GM13976 (cell line): ENCODE results near the gene MFSD1.

ENCODE experiments used
- DNase-seq: peaks from one replicate; pipeline ENCODE4 v3.0.0; 2012; ENCODE audit warnings: low spot score
- CTCF ChIP-seq: IDR thresholded peaks from 2 replicates; pipeline ENCODE4 v1.5.1; 2012; ENCODE audit warnings: borderline replicate concordance, mild to moderate bottlenecking; ENCODE audit not compliant: insufficient read depth; ENCODE audit errors: extremely low read depth, missing control alignments, control extremely low read depth
- in situ Hi-C: fragments of 300-500 bp; cut with MboI; formaldehyde crosslinking; loops from one replicate; pipeline ENCODE4 v1.12.0; 2022; ENCODE audit warnings: low sequenced_read_pairs, mixed read lengths, inconsistent platforms; ENCODE audit not compliant: unreplicated experiment

MFSD1 gene

DNA sequence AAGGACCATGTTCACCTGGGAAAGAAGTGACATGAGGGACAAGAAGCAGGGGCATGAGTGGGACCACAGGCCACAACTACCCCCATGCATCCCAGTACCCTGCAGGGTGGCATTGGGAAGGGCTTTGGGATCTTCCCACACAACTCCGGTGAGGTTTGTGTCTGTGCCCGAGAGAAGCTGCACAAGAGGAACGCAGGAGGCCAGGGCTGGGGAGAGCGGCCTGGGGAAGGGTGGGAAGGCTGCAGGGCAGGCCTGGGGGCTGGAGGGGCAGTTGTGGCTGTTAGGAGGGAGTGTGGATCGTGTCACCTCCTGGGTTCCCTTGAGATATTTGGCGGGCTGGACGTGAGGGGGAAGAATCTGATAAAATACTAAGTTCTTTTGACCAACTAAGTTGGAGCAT, 25.3 kb upstream of the MFSD1 start:
- in situ Hi-C loops = loop anchor here (25.0 kb wide), 1 partner anchor 1164 kb away; no protein-coding TSS in a partner anchor
- no peak for TF ChIP-seq CTCF
- DNase-seq = no peak

- no peak for DNase-seq
- TF ChIP-seq CTCF = no peak
- in situ Hi-C loops = loop anchor here (25.0 kb wide), 1 partner anchor 1165 kb away; no protein-coding TSS in a partner anchor
Measured at GRCh38 chr3:158777161-158777873, 24.5 kb upstream of the MFSD1 start.

DNA sequence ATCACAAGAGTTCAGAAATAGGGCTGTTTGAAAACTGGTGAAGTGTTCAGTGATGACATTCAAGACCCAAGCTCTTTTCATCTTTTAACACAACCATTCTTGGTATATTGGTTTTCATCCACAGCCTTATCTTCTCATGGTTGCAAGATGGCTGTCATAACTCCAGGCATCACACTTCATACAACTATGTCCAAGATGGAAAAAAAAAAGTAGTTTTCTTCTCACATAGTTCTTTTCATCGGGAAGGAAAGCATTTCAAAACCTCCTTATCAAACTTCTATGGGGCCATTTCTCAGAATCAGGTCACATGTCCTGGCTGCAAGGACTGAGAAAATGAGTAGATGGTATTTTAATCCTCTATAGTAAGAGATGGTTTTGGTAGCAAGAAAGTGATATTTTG, 21.1 kb upstream of the MFSD1 start:
- DNase-seq = no peak
- in situ Hi-C loops = loop anchor here (25.0 kb wide), 1 partner anchor 1168 kb away; no protein-coding TSS in a partner anchor
- no peak for TF ChIP-seq CTCF

DNA sequence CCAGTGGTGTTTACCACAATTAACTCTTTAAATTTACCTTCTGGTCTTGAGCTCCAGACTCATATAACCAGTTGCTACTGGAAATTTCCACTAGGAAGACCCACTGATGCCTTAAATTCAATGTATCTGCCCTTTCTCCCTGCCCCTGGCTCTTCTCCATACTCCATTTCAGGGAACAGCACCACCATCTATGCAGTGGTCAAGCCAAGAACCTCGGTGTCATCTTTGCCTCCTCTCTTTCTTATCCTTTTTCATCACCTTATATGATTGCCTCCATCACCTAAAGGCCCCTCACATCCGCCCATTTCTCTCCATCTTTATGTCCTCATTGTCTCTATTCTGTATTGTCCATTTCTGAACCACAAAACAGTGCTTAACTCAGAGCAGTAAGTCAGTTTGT, 20.7 kb upstream of the MFSD1 start:
- in situ Hi-C loops = loop anchor here (25.0 kb wide), 1 partner anchor 1169 kb away; no protein-coding TSS in a partner anchor
- TF ChIP-seq CTCF = no peak
- DNase-seq = no peak

- in situ Hi-C loops = loop anchor here (25.0 kb wide), 1 partner anchor 1170 kb away; no protein-coding TSS in a partner anchor
Measured at GRCh38 chr3:158781849-158782248, 20.0 kb upstream of the MFSD1 start.

More at GRCh38 chr3:158781849-158782248, 20.0 kb upstream of the MFSD1 start:
- TF ChIP-seq CTCF = no peak
- no peak for DNase-seq
